ENCODE results near the gene CD200R1L. TPM values are rescaled to one million over a fixed set of nuclear protein-coding genes. Genes with fewer than 3 reads are reported as not detected.

The CD200R1L gene
- total and polyA plus RNA-seq, 9 of the 15 experiments (the other 6 are each of a cell fraction or from before 2014, with no cell fraction given): not detected

DNA sequence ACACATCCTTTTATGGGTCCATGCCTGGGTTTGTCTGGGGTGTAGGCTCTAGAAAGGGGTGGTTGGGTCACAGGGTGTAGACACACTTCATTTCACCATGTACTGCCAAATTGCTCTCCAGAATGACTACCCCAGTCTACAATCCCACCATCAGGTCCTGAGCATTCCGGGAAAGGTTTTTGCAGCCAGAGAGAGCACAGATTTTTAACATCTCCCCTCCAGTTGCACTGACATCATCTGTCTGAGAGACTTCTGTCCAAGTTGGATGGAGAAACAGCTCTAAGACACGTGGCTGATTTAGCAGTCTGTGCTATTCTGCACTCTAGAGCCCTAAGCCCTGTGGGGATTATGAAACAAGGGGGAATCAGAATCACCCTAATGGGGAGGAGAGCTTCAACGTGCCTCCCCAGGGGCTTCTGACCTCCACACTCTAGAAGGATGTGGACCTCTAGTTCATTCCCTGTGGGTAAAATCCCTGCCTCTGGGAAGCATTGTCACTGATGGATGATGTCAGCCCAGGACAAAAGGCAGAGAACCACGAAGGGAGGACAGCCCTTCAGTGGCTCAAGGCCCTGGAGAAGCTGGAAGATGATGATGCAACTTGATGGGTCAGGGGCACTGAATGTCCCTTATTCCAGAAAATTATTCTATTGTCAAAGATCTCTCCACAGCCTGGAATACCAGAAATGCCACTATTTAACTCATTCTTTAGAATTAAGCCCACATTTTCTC lies 71.5 kb downstream of the CD200R1L start:
- H3K9me1 ChIP-seq (ENCODE audit: control insufficient read depth, insufficient read depth, low read length): no peaks in the 10 kb centered on the region
- intact Hi-C loops (cut with micrococcal nuclease): no loop called here
- H2AFZ ChIP-seq (ENCODE audit: low read depth, low read length): no peak overlapping the region
- H3K9me3 ChIP-seq (replicated peaks; ENCODE audit: control insufficient read depth, insufficient read depth, low read depth, low read length): no peaks in the 10 kb centered on the region
- H3K4me1 ChIP-seq (replicated peaks in 1 of 2; ENCODE audit: control insufficient read depth in 2 of 2, insufficient read depth in 2 of 2, low read length in 2 of 2): peaks cover 0 to 12% of the 10 kb centered on the region in 2 experiments; a peak in 3 of 5 replicates
- H3K4me2 ChIP-seq (ENCODE audit: insufficient read depth, low read length): no peak overlapping the region
- DNase-seq (ENCODE audit: extremely low read depth in 1 of 4, low spot score in 3 of 4) (no peak), ATAC-seq (no peak), FAIRE-seq (no peak)
- H3K27ac ChIP-seq (ENCODE audit: extremely low read depth, low read depth, low read length): no peak overlapping the region
- H3K27me3 ChIP-seq (ENCODE audit: control insufficient read depth in 2 of 2, insufficient read depth in 2 of 2, low read length in 2 of 2): no peaks in the 10 kb centered on the region
- ChIA-PET POLR2A (no interaction called here), CTCF (ENCODE audit: low intra/inter-chr PET ratio) (no interaction called here)
- no peaks in the 10 kb centered on the region for H3K36me3 ChIP-seq (ENCODE audit: control insufficient read depth, insufficient read depth, low read length)
- in situ Hi-C loops (cut with MboI): no loop called here
- H3K9ac ChIP-seq (ENCODE audit: insufficient read depth in 1 of 2, low read depth in 2 of 2, low read length in 2 of 2): no peak overlapping the region
- TF ChIP-seq PHF8 (IDR thresholded peaks at IDR 0.05; ENCODE audit: borderline replicate concordance, low read length) (no peak), CEBPG (CRISPR knock-in tag; IDR thresholded peaks at IDR 0.05) (no peak), CEBPG (tag; conservative IDR thresholded peaks at IDR 0.05 in 1 of 2, IDR thresholded peaks at IDR 0.05 in 1 of 2) (peak in 1 of 2 experiments; percentile 47; a peak in 2 of 4 replicates), SP2 (IDR thresholded peaks at IDR 0.05; ENCODE audit: extremely low read depth, low read depth, low read length, poor library complexity, severe bottlenecking) (no peak)
- TF ChIP-seq, protein P1, sequence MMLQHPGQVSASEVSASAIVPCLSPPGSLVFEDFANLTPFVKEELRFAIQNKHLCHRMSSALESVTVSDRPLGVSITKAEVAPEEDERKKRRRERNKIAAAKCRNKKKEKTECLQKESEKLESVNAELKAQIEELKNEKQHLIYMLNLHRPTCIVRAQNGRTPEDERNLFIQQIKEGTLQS (IDR thresholded peaks at IDR 0.05): peak; percentile 72
- TF ChIP-seq, protein P1 (CRISPR knock-in tag; conservative IDR thresholded peaks at IDR 0.05): no peak
- no peak overlapping the region for H3K4me3 ChIP-seq
- no TSS peak for BruUV-seq (replicated peaks)
- 3% methylated on average over 4 of the region's 4 CpGs for WGBS (ENCODE audit: insufficient coverage, low coverage, missing lambda C conversion rate)
- no peaks in the 10 kb centered on the region for H3K79me2 ChIP-seq (ENCODE audit: control insufficient read depth, insufficient read depth, low read length)
- no peaks in the 10 kb centered on the region for H4K20me1 ChIP-seq (replicated peaks; ENCODE audit: control insufficient read depth, insufficient read depth, low read length)
